ENCODE measurements around the gene SIPA1L3.

Gene SIPA1L3

GRCh38 chr19:38001158-38001781 lies 94.3 kb downstream of the SIPA1L3 start:
- DNase-seq = no peak

GRCh38 chr19:38003438-38004185 lies 96.6 kb downstream of the SIPA1L3 start:
- peak; percentile 45 for DNase-seq

GRCh38 chr19:38004186-38004520 lies 97.1 kb downstream of the SIPA1L3 start:
- no peak for DNase-seq

GRCh38 chr19:38004521-38005223 lies 97.7 kb downstream of the SIPA1L3 start:
- peak; percentile 33 for DNase-seq

GRCh38 chr19:38005224-38005614 lies 98.2 kb downstream of the SIPA1L3 start:
- DNase-seq = no peak

GRCh38 chr19:38006361-38007045 lies 99.5 kb downstream of the SIPA1L3 start:
- no peak for DNase-seq

GRCh38 chr19:38009650-38010242 lies 102.7 kb downstream of the SIPA1L3 start:
- DNase-seq = no peak

- no peak for DNase-seq
Observed at GRCh38 chr19:38011426-38011825, 104.4 kb downstream of the SIPA1L3 start.

GRCh38 chr19:38012290-38012689 lies 105.3 kb downstream of the SIPA1L3 start:
- DNase-seq = no peak

- DNase-seq = no peak
Observed at GRCh38 chr19:38012944-38013343, 105.9 kb downstream of the SIPA1L3 start.

- no peak for DNase-seq
Observed at GRCh38 chr19:38013913-38014580, 107.0 kb downstream of the SIPA1L3 start.

- no peak for DNase-seq
Observed at GRCh38 chr19:38015216-38015615, 108.2 kb downstream of the SIPA1L3 start.

- no peak for DNase-seq
Observed at GRCh38 chr19:38015761-38016160, 108.8 kb downstream of the SIPA1L3 start.

GRCh38 chr19:38017401-38018151 lies 110.6 kb downstream of the SIPA1L3 start:
- DNase-seq = no peak

GRCh38 chr19:38018694-38019395 lies 111.8 kb downstream of the SIPA1L3 start:
- no peak for DNase-seq

- no peak for DNase-seq
Observed at GRCh38 chr19:38019396-38019724, 112.4 kb downstream of the SIPA1L3 start.

- DNase-seq = no peak
Observed at GRCh38 chr19:38020311-38020710, 113.3 kb downstream of the SIPA1L3 start.

- DNase-seq = no peak
Observed at GRCh38 chr19:38021352-38021751, 114.3 kb downstream of the SIPA1L3 start.

GRCh38 chr19:38022791-38023670 lies 116.0 kb downstream of the SIPA1L3 start:
- no peak for DNase-seq

Measured in activated CD4-positive, alpha-beta T cell treated with anti-CD3 and anti-CD28 coated beads for 48 hours (primary cell).